IMR-90 (cell line): ENCODE data around the gene NFYC. TPM values are rescaled to one million over a fixed set of nuclear protein-coding genes. Genes with fewer than 3 reads are reported as not detected.

Experiments used
- ATAC-seq: fragments of 200-7000 bp; cut with Tn5 transposase; 2 replicates; pipeline ENCODE4 v1.9.1; 2020; ENCODE audit warnings: low read depth, mild to moderate bottlenecking, moderate library complexity
- BruUV-seq: library from RNA; stranded (reverse); fragments of 400-500 nt; replicated peaks from 2 replicates; lab custom pipeline; 2021; lab: Mats Ljungman, UMichigan
- CTCF ChIA-PET: fragments of 300-600 bp; formaldehyde crosslinking; extraction: SDS; loops from one replicate; lab custom pipeline; 2021; ENCODE audit warnings: antibody characterized with exemption; lab: Yijun Ruan, JAX
- POLR2A ChIA-PET: fragments of 300-600 bp; sonication (Branson Sonifier 250); formaldehyde crosslinking; loops from one replicate; lab custom pipeline; 2022; ENCODE audit warnings: antibody characterized with exemption; ENCODE audit not compliant: unreplicated experiment; lab: Charles Lee
- DNase-seq: peaks from one replicate; pipeline ENCODE4 v3.0.0; 2013
- H2AFZ ChIP-seq: replicated peaks from 2 replicates; pipeline ENCODE3; 2013; ENCODE audit warnings: low read length, mild to moderate bottlenecking; ENCODE audit not compliant: poor library complexity
- H2AK5ac ChIP-seq: 2 replicates; pipeline ENCODE4 v1.6.1; 2013; ENCODE audit warnings: low read depth, low read length, inconsistent platforms
- H2AK9ac ChIP-seq: replicated peaks from 2 replicates; pipeline ENCODE3; 2013; ENCODE audit warnings: mild to moderate bottlenecking, low read depth, low read length, moderate library complexity; ENCODE audit not compliant: poor library complexity
- H2BK120ac ChIP-seq: 2 replicates; pipeline ENCODE4 v1.6.1; 2013; ENCODE audit warnings: low read depth, low read length, inconsistent platforms
- H2BK15ac ChIP-seq: 3 replicates; pipeline ENCODE4 v1.6.1; 2013; ENCODE audit warnings: low read depth, low read length, inconsistent platforms
- H2BK20ac ChIP-seq: 2 replicates; pipeline ENCODE4 v1.6.1; 2013; ENCODE audit warnings: low read depth, mild to moderate bottlenecking, inconsistent platforms, low read length, moderate library complexity
- H2BK5ac ChIP-seq: 2 replicates; pipeline ENCODE4 v1.6.1; 2013; ENCODE audit warnings: mild to moderate bottlenecking, low read depth, low read length, inconsistent platforms; ENCODE audit not compliant: poor library complexity, severe bottlenecking
- H3K14ac ChIP-seq: replicated peaks from 2 replicates; pipeline ENCODE4 v1.6.1; 2013; ENCODE audit warnings: low read depth, low read length, inconsistent platforms
- H3K18ac ChIP-seq: 2 replicates; pipeline ENCODE4 v1.6.1; 2013; ENCODE audit warnings: low read depth, low read length, control low read depth
- H3K23ac ChIP-seq: 2 replicates; pipeline ENCODE4 v1.6.1; 2013; ENCODE audit warnings: low read depth, low read length, inconsistent platforms
- H3K27ac ChIP-seq: 2 replicates; pipeline ENCODE4 v1.5.1; 2013; ENCODE audit warnings: mild to moderate bottlenecking, control low read depth, low read length; ENCODE audit not compliant: insufficient read depth
- H3K27me3 ChIP-seq: 2 replicates; pipeline ENCODE4 v1.6.1; 2013; ENCODE audit warnings: low read length; ENCODE audit not compliant: control insufficient read depth, insufficient read depth
- H3K36me3 ChIP-seq: 2 replicates; pipeline ENCODE4 v1.6.1; 2013; ENCODE audit warnings: low read length, mixed read lengths; ENCODE audit not compliant: control insufficient read depth, insufficient read depth
- H3K4ac ChIP-seq: 2 replicates; pipeline ENCODE4 v1.6.1; 2013; ENCODE audit warnings: low read depth, low read length, inconsistent platforms
- H3K4me1 ChIP-seq: 2 replicates; pipeline ENCODE4 v1.6.1; 2013; ENCODE audit warnings: low read length, mixed read lengths; ENCODE audit not compliant: control insufficient read depth, insufficient read depth
- H3K4me2 ChIP-seq: 2 replicates; pipeline ENCODE4 v1.6.1; 2013; ENCODE audit warnings: low read depth, mild to moderate bottlenecking, control low read depth, low read length, moderate library complexity
- H3K4me3 ChIP-seq: 2 replicates; pipeline ENCODE4 v1.5.1; 2013; ENCODE audit warnings: low read depth, mild to moderate bottlenecking, control low read depth, low read length, moderate library complexity; ENCODE audit not compliant: insufficient read depth
- H3K56ac ChIP-seq: 2 replicates; pipeline ENCODE4 v1.6.1; 2013; ENCODE audit warnings: low read length, inconsistent platforms; ENCODE audit not compliant: insufficient read depth; ENCODE audit errors: extremely low read depth
- H3K79me1 ChIP-seq, 2 experiments: 2 replicates each; pipeline ENCODE4 v1.6.1; 2013; ENCODE audit warnings: low read length in 2 of 2, inconsistent platforms in 1 of 2, low read depth in 1 of 2
- H3K9ac ChIP-seq: 2 replicates; pipeline ENCODE4 v1.6.1; 2013; ENCODE audit warnings: low read depth, low read length, control low read depth
- H3K9me1 ChIP-seq: 2 replicates; pipeline ENCODE4 v1.6.1; 2013; ENCODE audit warnings: low read length, inconsistent platforms; ENCODE audit not compliant: insufficient read depth
- H3K9me3 ChIP-seq: 2 replicates; pipeline ENCODE4 v1.6.1; 2013; ENCODE audit warnings: low read length; ENCODE audit not compliant: control insufficient read depth, insufficient read depth
- H4K20me1 ChIP-seq: 2 replicates; pipeline ENCODE4 v1.6.1; 2013; ENCODE audit warnings: low read length, inconsistent platforms; ENCODE audit not compliant: insufficient read depth
- H4K5ac ChIP-seq: 2 replicates; pipeline ENCODE4 v1.6.1; 2013; ENCODE audit warnings: mild to moderate bottlenecking, low read depth, low read length, control low read depth
- H4K8ac ChIP-seq, 2 experiments: 2 replicates each; pipeline ENCODE4 v1.6.1; 2013; ENCODE audit warnings: low read depth in 2 of 2, low read length in 2 of 2, control low read depth in 1 of 2, inconsistent platforms in 1 of 2
- H4K91ac ChIP-seq: 2 replicates; pipeline ENCODE4 v1.6.1; 2013; ENCODE audit warnings: low read depth, low read length, inconsistent platforms; ENCODE audit not compliant: insufficient read depth
- BHLHE40 ChIP-seq: fragments of 150-350 bp; IDR thresholded peaks from 2 replicates; pipeline ENCODE4 v1.6.1; 2016; ENCODE audit warnings: mild to moderate bottlenecking, low read depth, low read length
- CEBPB ChIP-seq: IDR thresholded peaks from 2 replicates; pipeline ENCODE4 v1.6.1; 2012; ENCODE audit warnings: low read depth, low read length, improper control_type of control experiment
- FOS ChIP-seq: fragments of 150-350 bp; IDR thresholded peaks from 2 replicates; pipeline ENCODE4 v1.6.1; 2016; ENCODE audit warnings: low read depth, low read length
- NFE2L2 ChIP-seq: fragments of 150-350 bp; IDR thresholded peaks from 2 replicates; pipeline ENCODE4 v1.6.1; 2016; ENCODE audit warnings: low read depth, mild to moderate bottlenecking, low read length
- USF2 ChIP-seq: fragments of 150-350 bp; IDR thresholded peaks from 2 replicates; pipeline ENCODE4 v1.6.1; 2017; ENCODE audit warnings: mild to moderate bottlenecking, antibody characterized with exemption, low read length, low read depth
- WGBS, 2 experiments: methylation state at CpG; one replicate each; pipeline versions ENCODE4 v1.1.5 to v1.1.7; 2013; ENCODE audit warnings: missing lambda C conversion rate in 2 of 2; ENCODE audit not compliant: insufficient read length in 1 of 2; ENCODE audit errors: extremely low coverage in 2 of 2; 5-methylcytosine and 5-hydroxymethylcytosine counted together
- dilution Hi-C: fragments of 300-500 bp; cut with HindIII; formaldehyde crosslinking; loops from one replicate; pipeline ENCODE4 v1.14.3; 2018; ENCODE audit warnings: low sequenced_read_pairs; ENCODE audit not compliant: unreplicated experiment
- in situ Hi-C: fragments of 300-500 bp; cut with MboI; formaldehyde crosslinking; loops from 3 replicates; pipeline ENCODE4 v1.14.3; 2019; ENCODE audit warnings: low sequenced_read_pairs, inconsistent platforms, mixed read lengths
- intact Hi-C: fragments of 100-400 bp; cut with micrococcal nuclease; formaldehyde crosslinking; loops from 2 replicates; pipeline ENCODE4 v1.10.0; 2022
- polyA plus RNA-seq, 3 experiments: library from polyadenylated mRNA; depleted of rRNA; stranded (reverse); fragments of >200 nt; gene quantifications; 2 replicates each; pipeline ENCODE4 v1.2.3, GENCODE V29; 2012; ENCODE audit warnings: low replicate concordance in 1 of 3
- total RNA-seq: library from RNA; depleted of rRNA; stranded (reverse); fragments of >200 nt; gene quantifications from 2 replicates; pipeline ENCODE4 v1.2.3, GENCODE V29; 2012

NFYC gene
- total and polyA plus RNA-seq, 2 of the 4 experiments (the other 2 are of a cell fraction), result 45.2 to 62.2 TPM

- no TSS peak for BruUV-seq
- Histone ChIP-seq H2AK9ac (no peak overlapping the region), H4K20me1 (peaks cover 3% of the 10 kb centered on the region; the same call in 1 of the 2 replicates), H3K79me1 (peaks cover 21 to 26% of the 10 kb centered on the region in 2 experiments), H3K4me3 (no peak overlapping the region), H3K27me3 (no peaks in the 10 kb centered on the region), H2BK20ac (no peak overlapping the region), H3K36me3 (peaks cover 2% of the 10 kb centered on the region; the same call in 1 of the 2 replicates), H2AFZ (no peak overlapping the region), H3K27ac (no peak overlapping the region), H2BK120ac (no peak overlapping the region), H3K14ac (no peak overlapping the region), H2BK5ac (no peak overlapping the region), H3K4ac (no peak overlapping the region), H2BK15ac (no peak overlapping the region), H3K4me1 (no peaks in the 10 kb centered on the region), H4K5ac (no peak overlapping the region), H4K8ac (no peak overlapping the region), H3K9me3 (no peaks in the 10 kb centered on the region; the same call in 1 of the 2 replicates), H4K91ac (no peak overlapping the region), H3K23ac (no peak overlapping the region), H3K9me1 (no peaks in the 10 kb centered on the region; the same call in 1 of the 2 replicates), H3K4me2 (no peak overlapping the region), H3K18ac (no peak overlapping the region), H2AK5ac (no peak overlapping the region), H3K56ac (no peak overlapping the region), H3K9ac (no peak overlapping the region)
- dilution Hi-C loops (no loop called here), in situ Hi-C loops (no loop called here), intact Hi-C loops (no loop called here)
- DNase-seq (no peak), ATAC-seq (no peak)
- TF ChIP-seq CEBPB (no peak), BHLHE40 (no peak), USF2 (no peak), NFE2L2 (no peak), FOS (no peak)
- ChIA-PET POLR2A (no interaction called here), CTCF (no interaction called here)
- WGBS, 2 experiments, result no CpG with 5 or more reads among the region's 6 CpGs
Observed at GRCh38 chr1:40687661-40688060, 3.8 kb upstream of the NFYC start.
